OCI-LY1 (cell line): ENCODE measurements around the gene TMEM9B.

Experiments
- H2AFZ ChIP-seq: fragments of 200-600 bp; sonication (generic), shearing (Covaris generic); 2 replicates; pipeline ENCODE4 v1.6.0; 2014; ENCODE audit warnings: antibody characterized with exemption, mild to moderate bottlenecking, low read length
- H3F3A ChIP-seq: fragments of 200-600 bp; sonication (generic), shearing (Covaris generic); 2 replicates; pipeline ENCODE4 v1.6.0; 2014; ENCODE audit warnings: mild to moderate bottlenecking, antibody characterized with exemption, low read length, moderate library complexity; ENCODE audit not compliant: insufficient read depth
- H3K27ac ChIP-seq: fragments of 200-600 bp; sonication (generic); 2 replicates; pipeline ENCODE4 v1.5.1; 2014; ENCODE audit warnings: low read length, mixed run types, mild to moderate bottlenecking, low read depth; ENCODE audit not compliant: poor library complexity, severe bottlenecking
- H3K27me3 ChIP-seq: fragments of 200-600 bp; sonication (generic); 2 replicates; pipeline ENCODE4 v1.6.0; 2014; ENCODE audit warnings: antibody characterized with exemption, mild to moderate bottlenecking, low read length, moderate library complexity; ENCODE audit not compliant: insufficient read depth
- H3K36me3 ChIP-seq: fragments of 200-600 bp; sonication (generic); 2 replicates; pipeline ENCODE4 v1.6.1; 2014; ENCODE audit warnings: mild to moderate bottlenecking, antibody characterized with exemption, low read length, moderate library complexity, mixed read lengths; ENCODE audit not compliant: insufficient read depth
- H3K4me1 ChIP-seq: fragments of 200-600 bp; sonication (generic); 2 replicates; pipeline ENCODE4 v1.5.1; 2014; ENCODE audit warnings: mild to moderate bottlenecking, low read length, moderate library complexity; ENCODE audit not compliant: insufficient read depth, severe bottlenecking
- H3K4me2 ChIP-seq: fragments of 200-600 bp; sonication (generic), shearing (Covaris generic); 2 replicates; pipeline ENCODE4 v1.6.1; 2014; ENCODE audit warnings: low read length
- H3K4me3 ChIP-seq: fragments of 200-600 bp; sonication (generic); 2 replicates; pipeline ENCODE4 v1.5.1; 2014; ENCODE audit warnings: low read length, low read depth, mild to moderate bottlenecking, mixed read lengths; ENCODE audit not compliant: poor library complexity, severe bottlenecking
- H3K79me2 ChIP-seq: fragments of 200-600 bp; shearing (Covaris generic); 2 replicates; pipeline ENCODE4 v1.6.1; 2016; ENCODE audit warnings: mixed run types, low read length, mixed read lengths; ENCODE audit not compliant: insufficient read depth
- H3K9ac ChIP-seq: fragments of 200-600 bp; sonication (generic), shearing (Covaris generic); 2 replicates; pipeline ENCODE4 v1.6.1; 2014; ENCODE audit warnings: mild to moderate bottlenecking, low read length, mixed read lengths
- H3K9me2 ChIP-seq: fragments of 200-600 bp; sonication (generic), shearing (Covaris generic); 2 replicates; pipeline ENCODE4 v1.6.1; 2014; ENCODE audit warnings: low read depth, mild to moderate bottlenecking, low read length, mixed read lengths
- H3K9me3 ChIP-seq: fragments of 200-600 bp; shearing (Covaris generic); 2 replicates; pipeline ENCODE4 v1.6.1; 2014; ENCODE audit warnings: low read length, mixed read lengths
- H4K20me1 ChIP-seq: fragments of 200-600 bp; sonication (generic), shearing (Covaris generic); 2 replicates; pipeline ENCODE4 v1.6.0; 2016; ENCODE audit warnings: mild to moderate bottlenecking, low read length; ENCODE audit not compliant: insufficient read depth
- CTCF ChIP-seq: fragments of 200-600 bp; sonication (generic), shearing (Covaris generic); IDR thresholded peaks from 2 replicates; pipeline ENCODE4 v1.5.1; 2017; ENCODE audit warnings: mild to moderate bottlenecking, antibody characterized with exemption, low read length, moderate library complexity, mixed read lengths
- EZH2 ChIP-seq: fragments of 200-600 bp; sonication (generic), shearing (Covaris generic); IDR thresholded peaks from 2 replicates; pipeline ENCODE4 v1.8.0; 2017; ENCODE audit warnings: borderline replicate concordance, mixed run types, mild to moderate bottlenecking, antibody characterized with exemption, low read length, moderate library complexity, mixed read lengths

The TMEM9B gene

GRCh38 chr11:9001736-9002135 lies 37.5 kb upstream of the TMEM9B start:
- Histone ChIP-seq H3K9ac (no peak overlapping the region), H3K4me1 (no peaks in the 10 kb centered on the region), H3K27me3 (peaks cover 9% of the 10 kb centered on the region; the same call in 1 of the 2 replicates), H4K20me1 (no peaks in the 10 kb centered on the region), H3K9me3 (no peaks in the 10 kb centered on the region), H3K79me2 (no peaks in the 10 kb centered on the region), H2AFZ (no peak overlapping the region), H3K27ac (no peak overlapping the region), H3K36me3 (no peaks in the 10 kb centered on the region), H3F3A (no peaks in the 10 kb centered on the region), H3K9me2 (no peaks in the 10 kb centered on the region), H3K4me2 (no peak overlapping the region), H3K4me3 (no peak overlapping the region)
- TF ChIP-seq CTCF, result no peak
- no peak for TF ChIP-seq EZH2

GRCh38 chr11:8998017-8998416 lies 33.8 kb upstream of the TMEM9B start:
- H3K36me3 ChIP-seq, result no peaks in the 10 kb centered on the region
- H3K9me3 ChIP-seq, result no peaks in the 10 kb centered on the region
- H3K4me2 ChIP-seq, result no peak overlapping the region
- H3K79me2 ChIP-seq, result no peaks in the 10 kb centered on the region
- no peaks in the 10 kb centered on the region for H4K20me1 ChIP-seq
- H3K9me2 ChIP-seq, result no peaks in the 10 kb centered on the region
- no peak overlapping the region for H2AFZ ChIP-seq
- no peaks in the 10 kb centered on the region for H3F3A ChIP-seq
- no peaks in the 10 kb centered on the region for H3K4me1 ChIP-seq
- TF ChIP-seq CTCF, result no peak
- TF ChIP-seq EZH2, result no peak
- H3K27ac ChIP-seq, result no peak overlapping the region
- peaks cover 2% of the 10 kb centered on the region; the same call in 1 of the 2 replicates for H3K27me3 ChIP-seq
- no peak overlapping the region for H3K4me3 ChIP-seq
- H3K9ac ChIP-seq, result no peak overlapping the region

GRCh38 chr11:8997451-8997850 lies 33.2 kb upstream of the TMEM9B start:
- Histone ChIP-seq H3K27me3 (no peaks in the 10 kb centered on the region), H3K4me1 (no peaks in the 10 kb centered on the region), H3K4me3 (no peak overlapping the region), H3K4me2 (no peak overlapping the region), H3K9ac (no peak overlapping the region), H4K20me1 (no peaks in the 10 kb centered on the region), H2AFZ (no peak overlapping the region), H3K79me2 (no peaks in the 10 kb centered on the region), H3K9me2 (no peaks in the 10 kb centered on the region), H3K27ac (no peak overlapping the region), H3K36me3 (no peaks in the 10 kb centered on the region), H3K9me3 (no peaks in the 10 kb centered on the region), H3F3A (no peaks in the 10 kb centered on the region)
- TF ChIP-seq CTCF (no peak), EZH2 (no peak)
